ENCODE results near the gene ADAM17. TPM values are rescaled to one million over a fixed set of nuclear protein-coding genes. Genes with fewer than 3 reads are reported as not detected.

Gene ADAM17
- total RNA-seq, 3 donors from 2014 or later: 32.2 to 65.9 (median 48.8) TPM

DNA sequence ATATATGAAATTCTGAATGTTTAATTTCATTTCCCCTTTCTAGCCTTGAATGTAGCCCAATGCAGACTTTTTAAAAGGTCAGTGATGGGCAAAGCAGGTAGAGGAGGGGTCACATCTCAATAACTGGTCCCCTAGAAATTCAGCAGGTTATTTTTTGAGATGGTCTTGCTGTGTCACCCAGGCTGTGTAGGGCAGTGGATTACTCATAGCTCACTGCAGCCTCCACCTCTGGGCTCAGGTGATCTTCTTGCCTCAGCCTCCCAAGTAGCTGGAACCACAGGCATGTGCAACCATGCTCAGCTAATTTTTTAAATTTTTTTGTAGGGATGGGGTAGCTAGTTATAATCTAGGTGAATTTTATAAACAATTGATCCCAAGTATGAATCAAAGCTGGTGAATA lies 72.5 kb downstream of the ADAM17 start:
- intact Hi-C loops (cut with DNase I; ENCODE audit: low total_unique reads): no loop called here
- H3K27ac ChIP-seq: no peak overlapping the region
- no peaks in the 10 kb centered on the region for H3K4me1 ChIP-seq
- H3K9me3 ChIP-seq: no peaks in the 10 kb centered on the region
- TF ChIP-seq POLR2AphosphoS5 (IDR thresholded peaks at IDR 0.05): no peak
- DNase-seq (ENCODE audit: low spot score in 2 of 2): no peak
- H3K4me3 ChIP-seq: no peak overlapping the region
- no peaks in the 10 kb centered on the region for H3K36me3 ChIP-seq
- no peaks in the 10 kb centered on the region for H3K27me3 ChIP-seq

DNA sequence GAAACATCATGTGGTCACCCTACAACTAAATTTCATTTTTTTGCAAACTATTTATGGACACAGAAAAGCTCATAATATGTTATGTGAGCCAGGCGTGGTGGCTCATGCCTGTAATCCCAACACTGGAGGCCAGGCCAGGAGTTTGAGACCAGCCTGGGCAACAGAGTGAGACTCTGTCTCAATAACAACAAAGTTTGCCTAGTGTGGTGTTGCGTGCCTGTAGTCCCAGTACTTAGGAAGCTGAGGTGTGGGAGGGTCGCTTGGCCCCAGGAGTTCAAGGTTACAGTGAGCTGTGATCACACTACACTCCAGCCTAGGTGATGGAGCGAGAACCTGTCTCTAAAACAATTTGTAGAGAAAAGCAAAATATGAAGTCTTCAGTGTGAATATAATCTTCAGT lies 75.5 kb downstream of the ADAM17 start:
- Histone ChIP-seq H3K36me3 (no peaks in the 10 kb centered on the region), H3K9me3 (no peaks in the 10 kb centered on the region), H3K4me3 (no peak overlapping the region), H3K4me1 (no peaks in the 10 kb centered on the region), H3K27ac (no peak overlapping the region), H3K27me3 (no peaks in the 10 kb centered on the region)
- TF ChIP-seq POLR2A (IDR thresholded peaks at IDR 0.05): no peak
- TF ChIP-seq, protein P1, sequence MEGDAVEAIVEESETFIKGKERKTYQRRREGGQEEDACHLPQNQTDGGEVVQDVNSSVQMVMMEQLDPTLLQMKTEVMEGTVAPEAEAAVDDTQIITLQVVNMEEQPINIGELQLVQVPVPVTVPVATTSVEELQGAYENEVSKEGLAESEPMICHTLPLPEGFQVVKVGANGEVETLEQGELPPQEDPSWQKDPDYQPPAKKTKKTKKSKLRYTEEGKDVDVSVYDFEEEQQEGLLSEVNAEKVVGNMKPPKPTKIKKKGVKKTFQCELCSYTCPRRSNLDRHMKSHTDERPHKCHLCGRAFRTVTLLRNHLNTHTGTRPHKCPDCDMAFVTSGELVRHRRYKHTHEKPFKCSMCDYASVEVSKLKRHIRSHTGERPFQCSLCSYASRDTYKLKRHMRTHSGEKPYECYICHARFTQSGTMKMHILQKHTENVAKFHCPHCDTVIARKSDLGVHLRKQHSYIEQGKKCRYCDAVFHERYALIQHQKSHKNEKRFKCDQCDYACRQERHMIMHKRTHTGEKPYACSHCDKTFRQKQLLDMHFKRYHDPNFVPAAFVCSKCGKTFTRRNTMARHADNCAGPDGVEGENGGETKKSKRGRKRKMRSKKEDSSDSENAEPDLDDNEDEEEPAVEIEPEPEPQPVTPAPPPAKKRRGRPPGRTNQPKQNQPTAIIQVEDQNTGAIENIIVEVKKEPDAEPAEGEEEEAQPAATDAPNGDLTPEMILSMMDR (IDR thresholded peaks at IDR 0.05): no peak
- no peak for TF ChIP-seq POLR2AphosphoS5 (IDR thresholded peaks at IDR 0.05)
- no peak for DNase-seq (ENCODE audit: low spot score in 2 of 2)
- intact Hi-C loops (cut with DNase I; ENCODE audit: low total_unique reads): no loop called here

DNA sequence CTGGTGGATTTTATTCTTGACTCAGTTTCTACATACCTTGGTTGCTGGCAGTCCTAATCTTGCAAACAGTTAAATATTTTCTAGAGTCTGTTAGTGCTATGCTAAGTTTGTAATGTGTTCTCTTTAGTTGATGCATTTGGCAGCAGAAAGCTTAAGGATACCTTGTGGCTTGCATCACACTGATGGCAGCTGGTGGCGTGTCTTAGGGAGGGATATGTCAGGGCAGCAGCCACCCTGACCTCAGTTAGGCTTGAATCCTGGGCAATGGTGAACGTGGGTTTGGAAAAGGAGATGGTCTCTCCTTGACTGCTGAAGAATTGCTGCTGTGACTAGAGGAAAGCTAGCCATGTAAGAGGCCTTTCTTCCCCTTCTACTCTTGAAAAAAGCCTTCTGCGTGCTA lies 77.1 kb downstream of the ADAM17 start:
- Histone ChIP-seq H3K9me3 (no peaks in the 10 kb centered on the region), H3K4me1 (peaks cover 0 to 3% of the 10 kb centered on the region in 2 donors), H3K4me3 (no peak overlapping the region), H3K27me3 (no peaks in the 10 kb centered on the region), H3K27ac (no peak overlapping the region), H3K36me3 (no peaks in the 10 kb centered on the region)
- DNase-seq (ENCODE audit: low spot score in 2 of 2): no peak
- TF ChIP-seq, protein P1 (IDR thresholded peaks at IDR 0.05): no peak
- TF ChIP-seq POLR2AphosphoS5 (IDR thresholded peaks at IDR 0.05) (no peak), POLR2A (IDR thresholded peaks at IDR 0.05) (no peak)
- intact Hi-C loops (cut with DNase I; ENCODE audit: low total_unique reads): no loop called here

DNA sequence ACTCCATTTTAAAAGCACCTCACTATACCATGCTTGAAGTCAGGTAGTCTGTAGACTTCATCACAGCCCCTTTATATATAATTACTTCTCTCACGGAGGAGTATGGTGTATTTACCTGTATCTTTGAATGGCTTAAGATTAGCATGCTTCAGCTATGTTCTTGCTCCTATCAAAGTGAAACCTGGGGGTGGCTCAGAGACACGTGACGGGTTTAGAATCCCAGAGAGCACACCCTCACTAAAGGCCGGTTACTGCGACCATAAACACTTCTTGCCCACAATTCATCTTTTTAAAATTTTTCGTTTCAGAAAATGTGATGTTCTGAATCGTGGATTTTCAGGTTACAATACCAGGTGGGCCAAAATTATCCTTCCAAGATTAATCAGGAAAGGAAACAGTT lies 77.7 kb downstream of the ADAM17 start:
- Histone ChIP-seq H3K36me3 (no peaks in the 10 kb centered on the region), H3K4me3 (no peak overlapping the region), H3K9me3 (no peaks in the 10 kb centered on the region), H3K27me3 (no peaks in the 10 kb centered on the region), H3K4me1 (peaks cover 0 to 3% of the 10 kb centered on the region in 2 donors), H3K27ac (no peak overlapping the region)
- intact Hi-C loops (cut with DNase I; ENCODE audit: low total_unique reads): no loop called here
- DNase-seq (ENCODE audit: low spot score in 2 of 2): no peak
- TF ChIP-seq POLR2AphosphoS5 (IDR thresholded peaks at IDR 0.05): no peak
- no peak for TF ChIP-seq POLR2A (IDR thresholded peaks at IDR 0.05)
- TF ChIP-seq, protein P1 (IDR thresholded peaks at IDR 0.05): no peak

GRCh38 chr2:9474361-9475057 lies 81.1 kb downstream of the ADAM17 start, which contains the start of gene IAH1:
TSS of gene IAH1 (plus strand) at chr2:9474551. CDS start at chr2:9474567, 16 bp downstream.
- Histone ChIP-seq H3K4me1 (peaks cover 0 to 3% of the 10 kb centered on the region in 2 donors), H3K27me3 (no peaks in the 10 kb centered on the region), H3K4me3 (peak within 1 kb of the TSS; percentile 70 to 90 (median 82)), H3K27ac (peak within 1 kb of the TSS; percentile 83 to 86), H3K36me3 (no peaks in the 10 kb centered on the region), H3K9me3 (no peaks in the 10 kb centered on the region)
- intact Hi-C loops (cut with DNase I; ENCODE audit: low total_unique reads): no loop called here
- peak in 1 of 2 donors; percentile 31 for DNase-seq (ENCODE audit: low spot score in 2 of 2)
- no peak for TF ChIP-seq POLR2A (IDR thresholded peaks at IDR 0.05)
- peak in 1 of 3 donors; percentile 24 for TF ChIP-seq POLR2AphosphoS5 (IDR thresholded peaks at IDR 0.05)

DNA sequence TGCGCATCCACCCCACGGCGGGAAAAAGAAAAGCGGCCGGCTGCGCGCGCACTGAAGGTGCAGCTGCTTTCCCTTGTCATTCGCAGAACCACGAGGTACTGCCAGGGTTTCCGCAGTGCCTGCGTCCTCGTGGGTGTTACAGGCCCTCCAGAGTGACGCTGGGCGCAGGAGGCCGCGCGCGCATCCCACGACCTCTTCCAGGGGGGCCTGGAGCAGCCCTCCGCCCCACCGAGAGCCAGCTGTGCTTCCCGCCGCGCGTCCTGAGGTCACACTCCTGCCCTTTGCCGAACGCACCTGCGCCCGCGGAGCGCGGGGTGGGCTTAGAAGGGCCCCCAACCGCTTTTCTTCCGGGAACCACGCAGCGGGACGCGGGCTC lies 81.7 kb downstream of the ADAM17 start:
- no peaks in the 10 kb centered on the region for H3K27me3 ChIP-seq
- H3K4me3 ChIP-seq: peak overlapping the region; percentile 70 to 90 (median 82)
- intact Hi-C loops (cut with DNase I; ENCODE audit: low total_unique reads): no loop called here
- TF ChIP-seq, protein P1 (IDR thresholded peaks at IDR 0.05): no peak
- H3K4me1 ChIP-seq: peaks cover 0 to 3% of the 10 kb centered on the region in 2 donors
- no peaks in the 10 kb centered on the region for H3K9me3 ChIP-seq
- H3K36me3 ChIP-seq: no peaks in the 10 kb centered on the region
- peak; percentile 34 to 55 for DNase-seq (ENCODE audit: low spot score in 2 of 2)
- peak overlapping the region; percentile 83 to 86 for H3K27ac ChIP-seq

Data from breast epithelium (tissue), 4 donors.